Fibroblast of lung (primary cell): ENCODE results near the gene MYMX.

ENCODE experiments used
- EZH2 ChIP-seq: IDR thresholded peaks from 2 replicates; pipeline ENCODE4 v1.5.1; 2012; ENCODE audit warnings: low read length, control low read depth, mild to moderate bottlenecking; ENCODE audit errors: missing control alignments
- TF ChIP-seq, protein P1 (sequence below), 2 donors: IDR thresholded peaks in 1 of 2; conservative IDR thresholded peaks in 1 of 2; 1 replicate in 1 of 2; 2 replicates in 1 of 2; pipeline ENCODE4 v1.5.1; 2011 to 2012; ENCODE audit warnings: low read length in 2 of 2, control low read depth in 1 of 2, inconsistent platforms in 1 of 2, low read depth in 1 of 2, mild to moderate bottlenecking in 1 of 2

GRCh38 chr6:44216677-44217331 lies at the start of gene MYMX:
- TF ChIP-seq, protein P1, sequence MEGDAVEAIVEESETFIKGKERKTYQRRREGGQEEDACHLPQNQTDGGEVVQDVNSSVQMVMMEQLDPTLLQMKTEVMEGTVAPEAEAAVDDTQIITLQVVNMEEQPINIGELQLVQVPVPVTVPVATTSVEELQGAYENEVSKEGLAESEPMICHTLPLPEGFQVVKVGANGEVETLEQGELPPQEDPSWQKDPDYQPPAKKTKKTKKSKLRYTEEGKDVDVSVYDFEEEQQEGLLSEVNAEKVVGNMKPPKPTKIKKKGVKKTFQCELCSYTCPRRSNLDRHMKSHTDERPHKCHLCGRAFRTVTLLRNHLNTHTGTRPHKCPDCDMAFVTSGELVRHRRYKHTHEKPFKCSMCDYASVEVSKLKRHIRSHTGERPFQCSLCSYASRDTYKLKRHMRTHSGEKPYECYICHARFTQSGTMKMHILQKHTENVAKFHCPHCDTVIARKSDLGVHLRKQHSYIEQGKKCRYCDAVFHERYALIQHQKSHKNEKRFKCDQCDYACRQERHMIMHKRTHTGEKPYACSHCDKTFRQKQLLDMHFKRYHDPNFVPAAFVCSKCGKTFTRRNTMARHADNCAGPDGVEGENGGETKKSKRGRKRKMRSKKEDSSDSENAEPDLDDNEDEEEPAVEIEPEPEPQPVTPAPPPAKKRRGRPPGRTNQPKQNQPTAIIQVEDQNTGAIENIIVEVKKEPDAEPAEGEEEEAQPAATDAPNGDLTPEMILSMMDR (conservative IDR thresholded peaks at IDR 0.05 in 1 of 2, IDR thresholded peaks at IDR 0.05 in 1 of 2; ENCODE audit: low read depth in 1 of 2, low read length in 2 of 2): no peak
- no peak for TF ChIP-seq EZH2
